D341Med (cell line): Measurements from ENCODE around the gene SOX8.
"Not testable (repeated sequence)": the region's sequence is repeated elsewhere in the genome, so short reads cannot be mapped to it uniquely, and the experiment has no call there.

Experiments
- DNase-seq: peaks from one replicate; pipeline ENCODE4 v3.0.0; 2012; ENCODE audit warnings: low spot score

SOX8 gene

GRCh38 chr16:1009358-1010150 lies 28.0 kb downstream of the SOX8 start:
- DNase-seq: no peak

GRCh38 chr16:1010251-1010650 lies 28.7 kb downstream of the SOX8 start:
- DNase-seq: no peak

DNA sequence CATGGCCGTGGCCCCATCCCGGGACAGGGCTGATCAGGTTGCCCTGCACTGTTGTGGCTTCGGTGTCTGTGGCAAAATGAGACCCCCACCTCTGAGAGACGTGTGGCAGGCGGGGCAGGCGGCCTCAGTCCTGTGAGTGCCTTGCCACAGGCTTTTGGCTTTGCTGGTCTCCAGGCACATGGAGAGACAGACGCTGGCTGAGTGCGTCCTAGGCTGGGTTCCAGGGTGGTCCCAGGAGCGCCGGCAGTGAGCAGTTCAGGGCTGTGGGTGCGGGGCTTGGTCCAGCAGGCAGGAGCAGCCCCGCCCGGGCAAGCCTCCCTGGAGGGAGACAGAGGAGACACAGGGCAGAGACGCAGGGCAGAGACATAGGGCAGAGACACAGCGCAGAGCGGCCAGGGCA lies 29.2 kb downstream of the SOX8 start:
- no peak for DNase-seq

- no peak for DNase-seq
These were observed 29.9 kb downstream of the SOX8 start for GRCh38 chr16:1011316-1012082.

DNA sequence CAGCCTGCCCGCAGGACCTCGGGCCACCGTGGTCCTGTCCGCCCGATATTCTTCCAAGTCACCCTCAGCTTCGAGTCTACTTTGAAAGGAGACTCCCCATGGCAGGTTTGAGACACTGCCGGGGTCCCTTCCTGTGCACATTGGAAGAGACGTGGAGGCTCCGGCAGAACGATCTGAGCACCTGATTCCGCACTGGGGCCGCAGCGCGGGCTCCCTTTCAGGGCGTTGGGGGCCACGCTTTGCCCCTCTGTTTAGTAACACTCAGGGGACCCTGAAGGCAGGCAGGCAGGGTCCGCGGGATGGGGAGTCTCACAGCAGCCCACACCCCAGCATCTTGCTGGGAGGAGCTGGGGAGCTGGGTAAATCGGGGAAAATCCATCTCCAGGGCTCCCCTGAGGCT lies 30.6 kb downstream of the SOX8 start:
- DNase-seq: no peak

GRCh38 chr16:1012722-1013592 lies 31.4 kb downstream of the SOX8 start:
- no peak for DNase-seq

GRCh38 chr16:1013593-1013900 lies 32.0 kb downstream of the SOX8 start:
- DNase-seq: no peak

- DNase-seq: no peak
These were observed 32.7 kb downstream of the SOX8 start for GRCh38 chr16:1014221-1014620.

- no peak for DNase-seq
These were observed 33.4 kb downstream of the SOX8 start for GRCh38 chr16:1014771-1015495.

- DNase-seq: no peak
These were observed 37.1 kb downstream of the SOX8 start for GRCh38 chr16:1018447-1019198.

DNA sequence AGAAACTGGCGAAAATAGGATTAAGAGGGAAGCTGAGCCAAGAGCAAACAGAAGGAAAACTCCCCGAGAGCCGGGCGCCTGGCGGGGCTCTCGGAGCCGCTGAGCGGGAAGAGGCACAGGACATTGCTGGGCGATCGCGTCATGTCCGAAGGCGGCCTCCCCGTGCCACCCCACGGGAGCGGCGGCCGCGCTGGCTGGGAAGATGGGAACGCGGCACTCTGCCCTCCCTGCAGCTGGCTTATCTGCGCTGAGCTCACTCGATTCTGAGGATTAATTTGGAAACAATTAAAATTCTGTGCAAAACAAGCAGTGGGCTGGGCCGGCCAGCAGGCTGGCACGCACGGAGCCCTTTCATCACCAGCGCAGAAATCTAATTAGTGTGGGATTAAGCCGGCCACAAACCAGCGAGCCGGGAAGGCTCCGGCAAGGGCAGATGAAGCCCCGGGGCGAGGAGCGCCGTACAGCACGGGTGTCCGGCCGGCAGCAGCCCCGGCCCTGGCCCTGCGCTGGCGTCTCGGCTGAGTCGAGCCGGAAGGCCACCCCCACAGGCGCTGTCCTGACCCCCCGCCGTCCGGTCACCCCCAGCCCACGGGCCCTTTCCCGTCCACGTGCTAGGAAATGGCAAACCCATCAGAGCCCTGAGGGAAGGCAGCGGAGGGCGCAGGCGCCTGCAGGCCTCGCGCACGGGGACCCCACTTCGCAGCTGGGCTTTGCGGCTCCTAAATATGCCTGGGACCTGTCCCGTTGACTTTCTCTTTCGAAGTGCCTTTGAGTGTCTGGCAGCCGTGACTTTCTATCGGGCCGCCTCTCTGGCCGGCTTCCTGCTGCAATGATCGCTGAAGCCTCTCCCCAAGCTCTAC lies 37.9 kb downstream of the SOX8 start:
- DNase-seq: peak; percentile 83

GRCh38 chr16:1020091-1020399 lies 38.5 kb downstream of the SOX8 start:
- no peak for DNase-seq

- DNase-seq: no peak
These were observed 39.0 kb downstream of the SOX8 start for GRCh38 chr16:1020591-1020990.

DNA sequence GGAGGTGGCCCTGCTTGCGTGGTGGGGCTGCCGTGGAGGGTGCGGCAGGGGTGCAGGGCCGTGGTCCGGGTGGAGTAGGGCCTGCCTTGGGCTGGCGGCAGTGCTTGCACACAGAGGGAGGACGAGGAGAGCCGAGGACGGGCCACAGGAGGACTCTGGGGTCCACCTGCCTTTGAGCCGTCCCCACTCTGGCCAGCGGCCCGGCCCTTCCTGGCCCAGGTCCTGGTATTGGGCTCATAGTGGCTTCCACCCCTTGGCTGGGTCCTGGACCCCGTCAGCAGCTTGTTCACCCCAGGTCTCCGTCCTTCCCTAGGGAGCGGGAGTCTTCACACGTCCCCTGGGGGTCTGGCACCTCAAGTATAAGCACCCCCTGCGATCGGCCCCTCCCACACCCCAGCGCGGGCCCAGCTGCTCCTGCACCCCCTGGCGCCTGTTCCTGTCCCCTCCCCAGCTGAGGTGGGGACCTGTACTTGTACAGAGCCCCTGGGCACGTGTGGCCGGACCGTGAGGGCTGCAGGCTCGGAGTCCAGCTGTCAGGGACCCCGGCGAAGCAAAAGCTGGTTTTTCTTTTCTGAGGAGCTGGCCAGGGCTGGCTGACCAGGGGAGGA lies 40.1 kb downstream of the SOX8 start:
- DNase-seq: no peak

GRCh38 chr16:1022466-1022865 lies 40.9 kb downstream of the SOX8 start:
- no peak for DNase-seq

GRCh38 chr16:1024138-1024537 lies 42.6 kb downstream of the SOX8 start:
- DNase-seq: no peak

GRCh38 chr16:1025183-1025809 lies 43.7 kb downstream of the SOX8 start:
- DNase-seq: not testable (repeated sequence)

DNA sequence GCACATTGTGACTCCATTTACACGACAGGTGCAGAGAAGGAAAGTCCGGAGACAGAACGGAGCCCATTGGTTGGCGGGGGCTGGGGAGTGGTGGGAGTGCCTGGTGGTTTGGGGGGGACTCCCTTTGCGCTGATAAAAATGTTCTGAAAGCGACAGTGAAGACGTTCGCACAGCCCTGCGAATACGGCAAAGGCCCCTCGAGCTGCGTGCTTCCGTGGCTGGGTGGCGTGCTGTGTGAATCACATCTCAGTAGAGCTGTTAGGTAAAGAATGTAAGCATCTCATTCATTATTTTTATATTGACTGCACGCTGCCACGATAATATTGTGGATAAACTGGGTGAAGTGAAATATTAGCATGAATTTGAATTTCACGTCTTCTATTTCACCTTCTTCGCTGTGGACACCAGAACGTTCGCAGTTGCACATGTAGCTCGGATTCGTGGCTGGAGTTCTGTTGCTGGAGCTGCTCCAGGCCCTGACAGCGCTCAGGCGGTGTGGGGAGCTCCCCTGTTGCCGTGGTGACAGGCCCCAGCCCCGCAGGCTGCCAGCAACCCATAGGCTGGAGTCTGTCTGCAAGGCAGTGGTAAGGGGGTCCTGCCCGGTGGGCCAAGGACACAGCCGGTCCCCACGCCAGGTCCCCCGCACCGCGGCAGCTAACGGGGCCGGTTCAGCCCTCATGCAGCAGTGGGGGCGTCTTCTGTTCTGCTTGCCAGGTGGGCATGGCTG lies 44.6 kb downstream of the SOX8 start:
- no peak for DNase-seq
